T-helper 17 cell (primary cell): ENCODE results near the gene PCNX3. TPM values are rescaled to one million over a fixed set of nuclear protein-coding genes. Genes with fewer than 3 reads are reported as not detected.

ENCODE experiments used
- ATAC-seq: fragments of 150-1000 bp; cut with Tn5 transposase; 2 replicates; pipeline ENCODE4 v1.10.0; 2021; ENCODE audit warnings: mild to moderate bottlenecking, moderate library complexity
- DNase-seq, 3 donors: peaks; one replicate each; pipeline versions ENCODE4 v3.0.0 to v3.0.0-alpha.2; 2020 to 2021
- H3K9me3 ChIP-seq: one replicate; pipeline ENCODE4 v1.7.0; 2013; ENCODE audit warnings: low read length, mild to moderate bottlenecking; ENCODE audit not compliant: control insufficient read depth, poor library complexity, severe bottlenecking
- H3K27ac Mint-ChIP-seq: one replicate; pipeline ENCODE4 v1.8.0; 2022; ENCODE audit warnings: mild to moderate bottlenecking, moderate library complexity, mixed read lengths
- H3K27me3 Mint-ChIP-seq: one replicate; pipeline ENCODE4 v1.8.0; 2022; ENCODE audit warnings: mixed read lengths
- H3K36me3 Mint-ChIP-seq: one replicate; pipeline ENCODE4 v1.8.0; 2022; ENCODE audit warnings: low read depth, mixed read lengths
- H3K4me1 Mint-ChIP-seq: one replicate; pipeline ENCODE4 v1.8.0; 2022; ENCODE audit warnings: mild to moderate bottlenecking, mixed read lengths
- H3K4me3 Mint-ChIP-seq: one replicate; pipeline ENCODE4 v1.8.0; 2022; ENCODE audit warnings: mild to moderate bottlenecking, moderate library complexity, mixed read lengths
- total RNA-seq, 4 donors: library from RNA in 2 of 4; stranded (reverse) in 2 of 4; gene quantifications; one replicate each; pipeline ENCODE4 v1.2.3 and lab custom pipeline; 2022 to 2026

The PCNX3 gene
- total RNA-seq, 2 donors from 2014 or later, result 56.0 to 60.5 TPM

GRCh38 chr11:65623177-65623576 lies 7.6 kb downstream of the PCNX3 start:
- DNase-seq (no peak), ATAC-seq (no peak)
- Mint-ChIP-seq H3K4me3 (no peak overlapping the region), H3K4me1 (peaks cover 11% of the 10 kb centered on the region), H3K27ac (no peak overlapping the region), H3K36me3 (no peaks in the 10 kb centered on the region), H3K27me3 (no peaks in the 10 kb centered on the region)
- no peaks in the 10 kb centered on the region for H3K9me3 ChIP-seq

DNA sequence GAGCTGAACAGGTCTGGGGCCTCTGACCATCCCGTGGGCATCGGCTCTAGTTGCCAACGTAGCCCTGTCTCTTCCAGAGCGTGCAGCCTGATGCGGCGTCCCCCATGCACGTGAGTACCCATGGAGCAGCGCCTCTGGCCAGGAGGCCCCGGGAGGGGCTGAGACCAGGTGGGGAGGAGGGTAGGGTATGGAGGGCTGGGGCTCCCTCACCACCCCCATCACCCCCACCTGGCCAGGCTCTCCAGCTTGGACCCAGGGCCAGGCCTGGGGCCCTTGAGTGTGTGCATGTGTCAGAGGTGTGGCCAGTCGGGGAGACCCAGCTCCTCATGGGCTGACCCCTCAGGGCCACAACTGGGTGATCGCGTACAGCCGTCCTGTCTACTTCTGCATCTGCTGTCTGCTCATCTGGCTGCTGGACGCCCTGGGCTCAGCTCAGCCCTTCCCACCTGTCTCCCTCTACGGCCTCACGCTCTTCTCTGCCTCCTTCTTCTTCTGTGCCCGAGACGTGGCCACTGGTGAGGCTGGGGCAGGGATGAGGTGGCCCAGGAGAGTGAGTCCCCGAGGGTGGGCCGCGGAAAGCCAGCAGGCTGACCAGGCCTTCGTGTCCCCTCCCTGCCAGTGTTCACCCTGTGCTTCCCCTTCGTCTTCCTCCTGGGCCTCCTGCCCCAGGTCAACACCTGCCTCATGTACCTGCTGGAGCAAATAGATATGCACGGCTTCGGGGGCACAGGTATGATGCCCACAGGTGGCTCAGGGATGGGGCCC lies 8.5 kb downstream of the PCNX3 start:
- no peak for ATAC-seq
- Mint-ChIP-seq H3K36me3 (no peaks in the 10 kb centered on the region), H3K4me1 (peaks cover 12% of the 10 kb centered on the region), H3K27ac (no peak overlapping the region), H3K27me3 (no peaks in the 10 kb centered on the region), H3K4me3 (no peak overlapping the region)
- DNase-seq, result no peak
- H3K9me3 ChIP-seq, result no peaks in the 10 kb centered on the region

DNA sequence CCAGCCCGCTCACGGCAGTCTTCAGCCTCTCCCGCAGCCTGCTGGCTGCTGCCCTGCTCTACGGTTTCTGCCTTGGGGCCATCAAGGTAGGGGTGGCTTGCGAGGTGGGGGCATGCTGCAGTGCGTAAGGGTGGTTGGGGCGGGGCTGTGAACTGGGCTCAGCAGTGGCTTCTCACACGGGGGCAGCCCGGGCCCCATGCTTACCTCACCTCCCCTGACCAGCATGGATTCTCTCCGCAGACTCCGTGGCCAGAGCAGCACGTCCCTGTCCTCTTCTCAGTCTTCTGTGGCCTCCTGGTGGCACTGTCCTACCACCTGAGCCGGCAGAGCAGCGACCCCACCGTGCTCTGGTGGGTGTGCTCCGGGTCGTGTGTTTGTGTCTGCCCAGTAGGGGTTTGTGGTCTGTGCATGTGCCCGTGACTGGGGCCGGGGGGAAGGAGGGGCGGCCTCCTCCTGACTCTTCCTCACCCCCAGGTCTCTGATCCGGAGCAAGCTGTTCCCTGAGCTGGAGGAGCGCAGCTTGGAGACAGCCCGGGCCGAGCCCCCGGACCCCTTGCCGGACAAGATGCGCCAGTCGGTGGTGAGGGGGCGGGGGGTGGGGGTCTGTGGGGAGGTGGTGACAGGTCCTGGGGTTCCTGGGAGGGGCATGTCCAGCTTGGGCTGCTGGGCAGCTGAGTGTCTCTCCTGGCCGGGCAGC lies 9.5 kb downstream of the PCNX3 start:
- H3K27me3 Mint-ChIP-seq, result no peaks in the 10 kb centered on the region
- no peak overlapping the region for H3K27ac Mint-ChIP-seq
- no peak overlapping the region for H3K4me3 Mint-ChIP-seq
- no peak for DNase-seq
- peaks cover 13% of the 10 kb centered on the region for H3K4me1 Mint-ChIP-seq
- no peaks in the 10 kb centered on the region for H3K9me3 ChIP-seq
- ATAC-seq, result no peak
- no peaks in the 10 kb centered on the region for H3K36me3 Mint-ChIP-seq

DNA sequence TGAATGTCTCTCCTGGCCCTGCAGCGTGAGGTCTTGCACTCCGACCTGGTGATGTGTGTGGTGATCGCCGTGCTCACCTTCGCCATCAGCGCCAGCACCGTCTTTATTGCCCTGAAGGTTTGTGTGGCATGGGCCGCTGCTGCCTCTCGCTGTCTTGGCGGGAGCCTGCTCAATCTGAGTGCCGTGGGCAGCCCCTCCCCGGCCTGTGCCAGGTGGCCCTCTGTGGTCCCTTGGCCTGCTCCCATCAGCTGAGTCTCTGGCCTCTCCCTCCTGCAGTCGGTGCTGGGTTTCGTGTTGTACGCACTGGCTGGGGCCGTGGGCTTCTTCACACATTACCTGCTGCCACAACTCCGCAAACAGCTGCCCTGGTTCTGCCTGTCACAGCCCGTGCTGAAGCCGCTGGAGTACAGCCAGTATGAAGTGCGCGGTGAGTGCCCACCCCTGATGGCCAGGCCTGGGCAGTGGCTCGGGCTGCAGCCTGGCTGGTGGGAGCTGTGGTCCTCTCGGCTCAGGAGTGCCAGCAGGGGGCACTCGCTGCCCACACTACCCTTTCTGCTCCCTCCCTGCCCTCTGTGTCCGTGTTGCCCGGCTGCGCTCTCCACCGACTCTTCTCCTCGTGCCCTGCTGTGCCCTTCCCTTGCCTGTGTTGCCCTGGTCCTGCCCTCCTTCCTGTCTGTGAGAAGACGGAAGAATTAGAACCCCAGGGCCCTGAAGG lies 10.2 kb downstream of the PCNX3 start:
- Mint-ChIP-seq H3K27me3 (no peaks in the 10 kb centered on the region), H3K4me3 (no peak overlapping the region), H3K36me3 (no peaks in the 10 kb centered on the region), H3K27ac (no peak overlapping the region), H3K4me1 (peaks cover 13% of the 10 kb centered on the region)
- DNase-seq, result peak; percentile 34 to 36 (median 34)
- ATAC-seq, result peak; percentile 80
- no peaks in the 10 kb centered on the region for H3K9me3 ChIP-seq

DNA sequence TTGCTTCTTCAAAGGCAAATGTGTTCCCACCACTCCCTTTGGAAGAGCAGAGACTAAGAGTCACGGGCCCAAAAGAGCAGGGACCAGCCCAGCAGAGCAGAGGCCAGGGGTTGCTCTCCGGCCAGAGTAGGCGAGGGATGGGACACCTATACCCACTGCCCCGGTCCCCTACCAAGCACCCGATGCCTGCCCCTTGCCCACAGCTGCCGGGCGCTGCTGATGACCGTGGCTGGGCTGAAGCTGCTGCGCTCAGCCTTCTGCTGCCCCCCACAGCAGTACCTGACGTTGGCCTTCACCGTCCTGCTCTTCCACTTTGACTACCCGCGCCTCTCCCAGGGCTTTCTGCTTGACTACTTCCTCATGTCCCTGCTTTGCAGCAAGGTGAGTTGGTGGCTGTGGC lies 11.6 kb downstream of the PCNX3 start:
- H3K9me3 ChIP-seq, result no peaks in the 10 kb centered on the region
- Mint-ChIP-seq H3K27me3 (no peaks in the 10 kb centered on the region), H3K36me3 (no peaks in the 10 kb centered on the region), H3K4me3 (no peak overlapping the region), H3K27ac (peak overlapping the region; percentile 27), H3K4me1 (peaks cover 10% of the 10 kb centered on the region)
- no peak for DNase-seq
- ATAC-seq, result no peak

DNA sequence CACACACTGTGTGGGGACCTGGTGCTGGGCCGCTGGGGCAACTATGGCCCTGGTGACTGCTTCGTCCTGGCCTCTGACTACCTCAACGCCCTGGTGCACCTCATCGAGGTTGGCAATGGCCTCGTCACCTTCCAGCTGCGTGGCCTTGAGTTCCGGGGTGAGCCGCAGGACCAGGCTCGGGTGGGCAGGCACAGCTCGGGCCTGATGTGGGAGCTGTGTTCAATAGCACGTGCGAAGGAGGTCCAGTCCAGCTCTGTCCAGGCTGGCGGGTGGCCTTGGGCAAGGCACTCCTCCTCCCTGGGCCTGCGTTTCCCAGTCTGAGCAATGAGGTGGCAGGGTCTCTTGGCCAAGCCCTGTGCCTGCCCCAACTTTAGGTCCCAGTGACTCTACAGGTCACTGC lies 14.0 kb downstream of the PCNX3 start:
- no peak for ATAC-seq
- no peak for DNase-seq
- no peak overlapping the region for H3K4me3 Mint-ChIP-seq
- H3K27ac Mint-ChIP-seq, result no peak overlapping the region
- H3K27me3 Mint-ChIP-seq, result no peaks in the 10 kb centered on the region
- no peaks in the 10 kb centered on the region for H3K36me3 Mint-ChIP-seq
- peaks cover 13% of the 10 kb centered on the region for H3K4me1 Mint-ChIP-seq
- H3K9me3 ChIP-seq, result no peaks in the 10 kb centered on the region

GRCh38 chr11:65630215-65630614 lies 14.6 kb downstream of the PCNX3 start:
- H3K27ac Mint-ChIP-seq, result no peak overlapping the region
- H3K9me3 ChIP-seq, result no peaks in the 10 kb centered on the region
- H3K27me3 Mint-ChIP-seq, result no peaks in the 10 kb centered on the region
- no peak overlapping the region for H3K4me3 Mint-ChIP-seq
- peaks cover 13% of the 10 kb centered on the region for H3K4me1 Mint-ChIP-seq
- ATAC-seq (no peak), DNase-seq (no peak)
- H3K36me3 Mint-ChIP-seq, result no peaks in the 10 kb centered on the region

DNA sequence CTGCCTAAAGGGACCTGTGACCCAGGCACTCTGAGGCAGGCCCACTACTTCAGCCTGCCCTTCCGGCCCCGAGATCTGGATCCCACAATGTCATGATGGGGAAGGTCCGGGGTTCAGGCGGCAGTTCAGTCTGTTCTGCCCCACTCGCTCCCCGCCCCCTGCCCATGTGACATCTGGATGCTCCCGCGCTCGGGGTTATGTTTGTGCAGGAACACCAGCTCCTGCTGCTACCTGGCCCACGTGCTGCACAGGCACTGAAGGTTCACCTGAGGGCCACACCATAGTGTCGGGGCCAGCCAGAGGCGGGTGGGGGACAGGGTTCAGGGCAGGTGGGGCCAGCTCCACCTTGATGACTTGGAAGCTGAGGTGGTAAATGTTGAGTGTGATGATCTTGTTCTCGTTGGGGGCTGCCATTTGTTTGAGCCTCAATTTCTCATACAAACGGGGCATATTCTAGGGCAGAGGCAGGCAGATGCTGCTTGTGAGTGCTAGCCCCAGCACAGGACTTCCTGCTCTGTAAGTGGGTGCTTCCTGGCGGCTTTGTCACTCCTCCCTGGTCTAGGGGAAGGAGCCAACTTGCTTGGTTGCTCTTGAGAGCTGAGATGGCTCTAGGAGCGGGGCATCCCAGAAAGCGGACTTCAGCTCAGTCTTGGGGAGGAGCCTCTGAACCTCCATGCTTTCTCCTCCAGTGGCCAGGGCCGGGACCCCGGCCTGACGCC lies 18.0 kb downstream of the PCNX3 start:
- no peak overlapping the region for H3K4me3 Mint-ChIP-seq
- no peaks in the 10 kb centered on the region for H3K27me3 Mint-ChIP-seq
- H3K36me3 Mint-ChIP-seq, result no peaks in the 10 kb centered on the region
- H3K27ac Mint-ChIP-seq, result peak overlapping the region; percentile 76
- DNase-seq, result no peak
- H3K4me1 Mint-ChIP-seq, result peaks cover 15% of the 10 kb centered on the region
- peak; percentile 18 for ATAC-seq
- H3K9me3 ChIP-seq, result no peaks in the 10 kb centered on the region

- no peaks in the 10 kb centered on the region for H3K9me3 ChIP-seq
- no peak for DNase-seq
- Mint-ChIP-seq H3K4me1 (peaks cover 20% of the 10 kb centered on the region), H3K27ac (peak overlapping the region; percentile 76), H3K4me3 (no peak overlapping the region), H3K27me3 (no peaks in the 10 kb centered on the region), H3K36me3 (no peaks in the 10 kb centered on the region)
- ATAC-seq, result no peak
Measured at GRCh38 chr11:65634109-65634436, 18.5 kb downstream of the PCNX3 start.

- no peaks in the 10 kb centered on the region for H3K9me3 ChIP-seq
- H3K4me1 Mint-ChIP-seq, result peaks cover 19% of the 10 kb centered on the region
- ATAC-seq, result no peak
- no peaks in the 10 kb centered on the region for H3K27me3 Mint-ChIP-seq
- no peaks in the 10 kb centered on the region for H3K36me3 Mint-ChIP-seq
- DNase-seq, result no peak
- no peak overlapping the region for H3K4me3 Mint-ChIP-seq
- H3K27ac Mint-ChIP-seq, result peak overlapping the region; percentile 76
Measured at GRCh38 chr11:65634440-65634839, 18.9 kb downstream of the PCNX3 start.

- no peak overlapping the region for H3K27ac Mint-ChIP-seq
- ATAC-seq, result no peak
Measured at GRCh38 chr11:65634905-65635731, 19.5 kb downstream of the PCNX3 start.

GRCh38 chr11:65636108-65637031 lies 20.8 kb downstream of the PCNX3 start:
- H3K4me3 Mint-ChIP-seq, result peak overlapping the region; percentile 68
- H3K27ac Mint-ChIP-seq, result no peak overlapping the region
- H3K9me3 ChIP-seq, result no peaks in the 10 kb centered on the region
- H3K27me3 Mint-ChIP-seq, result no peaks in the 10 kb centered on the region
- no peak for DNase-seq
- H3K36me3 Mint-ChIP-seq, result no peaks in the 10 kb centered on the region
- H3K4me1 Mint-ChIP-seq, result peaks cover 33% of the 10 kb centered on the region
- ATAC-seq, result no peak

More at GRCh38 chr11:65634905-65635731, 19.5 kb downstream of the PCNX3 start:
- H3K4me3 Mint-ChIP-seq, result no peak overlapping the region
- H3K27me3 Mint-ChIP-seq, result no peaks in the 10 kb centered on the region
- no peak for DNase-seq
- H3K4me1 Mint-ChIP-seq, result peaks cover 26% of the 10 kb centered on the region
- H3K9me3 ChIP-seq, result no peaks in the 10 kb centered on the region
- H3K36me3 Mint-ChIP-seq, result no peaks in the 10 kb centered on the region
